Activated T-helper 2 cell treated with anti-CD3 and anti-CD28 coated beads, Interferon-gamma antibody, Interleukin-2, Interleukin-4, amounts not matched to agents 10 μg/mL and 5 μg/mL and 100 μg/mL, durations not matched to agents 14 hours and 24 hours and 36 hours (primary cell): ENCODE data around the gene GPR151. TPM values are rescaled to one million over a fixed set of nuclear protein-coding genes. Genes with fewer than 3 reads are reported as not detected.

Experiments used
- DNase-seq: peaks from one replicate; pipeline ENCODE4 v3.0.0; 2021; ENCODE audit warnings: low spot score
- H3K27ac Mint-ChIP-seq: one replicate; pipeline ENCODE4 v1.8.0; 2021; ENCODE audit warnings: mixed read lengths
- H3K27me3 Mint-ChIP-seq: one replicate; pipeline ENCODE4 v1.8.0; 2021; ENCODE audit warnings: low read depth, mixed read lengths
- H3K36me3 Mint-ChIP-seq: one replicate; pipeline ENCODE4 v1.8.0; 2021; ENCODE audit warnings: low read depth, mixed read lengths
- H3K4me1 Mint-ChIP-seq: one replicate; pipeline ENCODE4 v1.8.0; 2021; ENCODE audit warnings: low read depth, mixed read lengths
- H3K4me3 Mint-ChIP-seq: one replicate; pipeline ENCODE4 v1.8.0; 2021; ENCODE audit warnings: low read depth, mild to moderate bottlenecking, moderate library complexity, mixed read lengths
- H3K9me3 Mint-ChIP-seq: one replicate; pipeline ENCODE4 v1.8.0; 2021; ENCODE audit warnings: mixed read lengths
- intact Hi-C: fragments of 100-400 bp; cut with micrococcal nuclease; formaldehyde crosslinking; loops from one replicate; pipeline ENCODE4 v1.15.1; 2023
- total RNA-seq: library from RNA; stranded (reverse); gene quantifications from 2 replicates; pipeline ENCODE4 v1.2.3, GENCODE V29; 2022

The GPR151 gene
- total RNA-seq, 1 donor from 2014 or later, result not detected

DNA sequence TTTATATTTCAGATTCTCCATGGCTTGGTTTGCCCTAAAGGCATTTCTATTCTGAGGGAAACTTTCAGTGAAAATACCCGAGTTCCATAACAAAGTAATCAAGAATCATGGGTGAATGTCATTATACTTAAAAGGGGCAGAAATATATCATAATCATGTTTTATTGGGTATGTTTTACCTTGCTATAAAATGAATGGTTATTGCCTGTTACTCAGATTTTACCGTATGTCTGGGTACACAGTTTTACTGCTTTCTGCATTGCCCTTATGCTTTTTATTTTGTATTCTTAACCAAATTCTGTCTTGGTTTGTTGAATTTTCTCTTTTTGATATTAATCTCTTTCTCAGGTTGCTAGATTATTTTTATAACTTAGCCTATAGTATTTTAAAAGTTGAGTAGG is 2.5 kb downstream of the GPR151 start:
- intact Hi-C loops, result no loop called here
- Mint-ChIP-seq H3K4me3 (no peak overlapping the region), H3K27me3 (no peaks in the 10 kb centered on the region), H3K4me1 (no peaks in the 10 kb centered on the region), H3K9me3 (no peaks in the 10 kb centered on the region), H3K36me3 (peaks cover 43% of the 10 kb centered on the region), H3K27ac (no peak overlapping the region)
- DNase-seq, result no peak

GRCh38 chr5:146510559-146511125 is 5.3 kb downstream of the GPR151 start:
- H3K4me3 Mint-ChIP-seq, result no peak overlapping the region
- peaks cover 65% of the 10 kb centered on the region for H3K36me3 Mint-ChIP-seq
- intact Hi-C loops, result no loop called here
- H3K4me1 Mint-ChIP-seq, result no peaks in the 10 kb centered on the region
- no peaks in the 10 kb centered on the region for H3K9me3 Mint-ChIP-seq
- H3K27ac Mint-ChIP-seq, result no peak overlapping the region
- DNase-seq, result no peak
- H3K27me3 Mint-ChIP-seq, result no peaks in the 10 kb centered on the region

DNA sequence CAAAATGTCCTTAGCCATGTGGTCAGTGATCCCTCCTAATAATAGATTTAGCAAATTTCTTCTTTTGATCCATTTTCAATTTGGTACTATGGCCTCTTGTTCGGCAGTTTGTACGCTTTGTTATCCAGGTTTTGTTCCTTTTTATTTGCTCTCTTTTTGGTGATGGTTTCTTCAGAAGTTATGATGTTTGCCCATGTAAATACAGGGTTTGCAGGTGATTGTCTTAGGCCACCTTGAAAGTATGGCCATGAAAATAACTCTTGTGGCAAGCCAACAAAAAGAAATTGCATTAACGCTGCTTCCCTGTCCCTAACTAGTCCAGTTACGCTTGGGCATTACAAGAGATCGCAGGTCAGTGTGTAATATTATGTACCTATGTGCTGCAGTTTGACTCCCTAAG is 8.6 kb downstream of the GPR151 start:
- Mint-ChIP-seq H3K4me3 (no peak overlapping the region), H3K27ac (no peak overlapping the region), H3K36me3 (peaks cover 75% of the 10 kb centered on the region), H3K4me1 (no peaks in the 10 kb centered on the region), H3K27me3 (no peaks in the 10 kb centered on the region), H3K9me3 (no peaks in the 10 kb centered on the region)
- DNase-seq, result no peak
- intact Hi-C loops, result no loop called here

- no peaks in the 10 kb centered on the region for H3K4me1 Mint-ChIP-seq
- no peak overlapping the region for H3K4me3 Mint-ChIP-seq
- H3K36me3 Mint-ChIP-seq, result peaks cover 42% of the 10 kb centered on the region
- no peaks in the 10 kb centered on the region for H3K9me3 Mint-ChIP-seq
- H3K27me3 Mint-ChIP-seq, result no peaks in the 10 kb centered on the region
- intact Hi-C loops, result no loop called here
- H3K27ac Mint-ChIP-seq, result no peak overlapping the region
- no peak for DNase-seq
Observed at GRCh38 chr5:146499680-146500079, 16.3 kb downstream of the GPR151 start.

DNA sequence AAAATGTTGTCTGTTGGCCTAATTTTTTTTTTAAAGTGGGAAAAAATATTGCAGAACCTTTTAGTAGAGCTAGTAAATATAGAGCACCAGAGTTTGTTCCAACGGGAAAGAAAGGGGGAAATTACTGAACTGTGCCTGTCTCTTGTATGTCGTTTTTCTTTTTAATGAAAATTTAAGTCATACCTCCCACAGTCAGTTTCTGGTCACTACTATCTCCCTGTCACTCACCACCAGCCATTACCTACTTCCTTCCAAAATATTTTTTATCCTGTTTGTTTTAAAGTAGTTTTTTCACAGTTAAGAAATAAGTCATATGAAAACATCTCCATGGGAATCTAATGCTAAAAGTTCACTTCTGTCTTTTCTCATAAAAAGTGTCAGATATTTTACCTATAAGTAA is 21.3 kb downstream of the GPR151 start:
- H3K9me3 Mint-ChIP-seq, result no peaks in the 10 kb centered on the region
- no peaks in the 10 kb centered on the region for H3K27me3 Mint-ChIP-seq
- H3K4me1 Mint-ChIP-seq, result peaks cover 1% of the 10 kb centered on the region
- H3K4me3 Mint-ChIP-seq, result no peak overlapping the region
- peaks cover 58% of the 10 kb centered on the region for H3K36me3 Mint-ChIP-seq
- no peak for DNase-seq
- H3K27ac Mint-ChIP-seq, result no peak overlapping the region
- intact Hi-C loops, result no loop called here

DNA sequence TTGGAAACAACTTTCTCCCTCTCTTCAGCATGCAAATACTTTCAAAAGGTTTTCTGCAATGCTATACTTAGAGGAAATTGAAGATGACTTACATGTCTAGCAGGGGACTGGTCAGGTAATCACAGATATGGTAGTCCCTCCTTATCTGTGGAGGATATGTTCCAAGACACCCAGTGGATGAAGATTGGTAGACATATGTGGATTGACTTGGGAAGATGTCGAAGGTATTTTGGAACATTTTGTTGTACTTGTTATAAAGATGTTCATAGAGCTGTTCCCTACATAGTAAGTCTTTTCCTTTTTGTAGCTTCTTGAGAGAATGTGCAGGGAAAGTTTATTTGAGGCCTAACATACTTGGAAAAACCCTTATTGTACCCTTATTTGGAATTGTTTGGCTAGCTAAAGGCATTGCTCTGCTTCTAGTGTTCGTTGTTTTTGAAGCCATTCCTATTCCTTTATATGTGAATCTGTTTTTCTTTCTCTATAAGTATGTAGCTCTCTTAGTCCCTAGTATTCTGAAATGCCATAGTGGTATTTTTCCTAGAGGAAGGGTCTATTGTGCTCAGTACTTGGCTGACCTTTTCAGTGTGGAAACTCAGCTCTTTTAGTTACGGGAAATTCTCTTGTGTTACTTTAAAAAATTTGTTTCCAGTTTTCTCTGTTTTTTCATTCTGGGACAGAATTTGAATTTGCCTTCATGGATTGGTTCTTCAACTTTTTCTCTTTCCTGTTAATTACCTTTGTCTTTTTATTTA is 25.7 kb downstream of the GPR151 start:
- no peak overlapping the region for H3K4me3 Mint-ChIP-seq
- DNase-seq, result no peak
- no peaks in the 10 kb centered on the region for H3K27me3 Mint-ChIP-seq
- H3K9me3 Mint-ChIP-seq, result no peaks in the 10 kb centered on the region
- intact Hi-C loops, result no loop called here
- H3K36me3 Mint-ChIP-seq, result peaks cover 67% of the 10 kb centered on the region
- no peak overlapping the region for H3K27ac Mint-ChIP-seq
- peaks cover 1% of the 10 kb centered on the region for H3K4me1 Mint-ChIP-seq

GRCh38 chr5:146484714-146485391 is 31.1 kb downstream of the GPR151 start:
- no peaks in the 10 kb centered on the region for H3K4me1 Mint-ChIP-seq
- H3K27me3 Mint-ChIP-seq, result no peaks in the 10 kb centered on the region
- no peak overlapping the region for H3K4me3 Mint-ChIP-seq
- DNase-seq, result no peak
- intact Hi-C loops, result loop anchor here (2.0 kb wide), 1 partner anchor 18 kb away; no protein-coding TSS in a partner anchor
- H3K9me3 Mint-ChIP-seq, result no peaks in the 10 kb centered on the region
- H3K27ac Mint-ChIP-seq, result no peak overlapping the region
- peaks cover 68% of the 10 kb centered on the region for H3K36me3 Mint-ChIP-seq

DNA sequence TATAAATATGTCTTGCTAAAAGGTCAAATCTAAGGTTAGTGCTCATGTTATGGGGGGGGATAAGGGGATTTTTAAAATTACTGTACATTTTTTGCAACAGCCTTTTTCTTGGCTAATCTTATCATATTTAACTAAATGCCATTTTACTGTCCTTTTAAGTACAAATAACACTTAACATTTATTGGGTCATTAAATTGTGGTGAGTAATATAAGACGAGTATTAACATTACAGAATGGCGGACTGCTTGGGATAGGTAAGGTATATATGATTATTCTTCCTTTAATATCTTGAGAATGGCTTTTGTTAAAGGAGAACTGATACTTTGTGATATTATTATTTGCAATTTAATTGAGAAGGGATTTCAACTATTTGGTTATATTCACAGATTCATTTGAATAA is 33.2 kb downstream of the GPR151 start:
- H3K9me3 Mint-ChIP-seq, result no peaks in the 10 kb centered on the region
- DNase-seq, result no peak
- peaks cover 56% of the 10 kb centered on the region for H3K36me3 Mint-ChIP-seq
- no peaks in the 10 kb centered on the region for H3K4me1 Mint-ChIP-seq
- H3K27me3 Mint-ChIP-seq, result no peaks in the 10 kb centered on the region
- H3K27ac Mint-ChIP-seq, result no peak overlapping the region
- H3K4me3 Mint-ChIP-seq, result no peak overlapping the region
- intact Hi-C loops, result no loop called here

- intact Hi-C loops, result no loop called here
Observed at GRCh38 chr5:146475906-146476305, 40.1 kb downstream of the GPR151 start.

GRCh38 chr5:146475190-146475780 is 40.7 kb downstream of the GPR151 start:
- Mint-ChIP-seq H3K4me1 (no peaks in the 10 kb centered on the region), H3K4me3 (no peak overlapping the region), H3K36me3 (peaks cover 69% of the 10 kb centered on the region), H3K27me3 (no peaks in the 10 kb centered on the region), H3K27ac (no peak overlapping the region), H3K9me3 (no peaks in the 10 kb centered on the region)
- no peak for DNase-seq
- intact Hi-C loops, result no loop called here

More at GRCh38 chr5:146475906-146476305, 40.1 kb downstream of the GPR151 start:
- no peaks in the 10 kb centered on the region for H3K27me3 Mint-ChIP-seq
- H3K9me3 Mint-ChIP-seq, result no peaks in the 10 kb centered on the region
- H3K4me1 Mint-ChIP-seq, result no peaks in the 10 kb centered on the region
- H3K4me3 Mint-ChIP-seq, result no peak overlapping the region
- DNase-seq, result no peak
- no peak overlapping the region for H3K27ac Mint-ChIP-seq
- peaks cover 67% of the 10 kb centered on the region for H3K36me3 Mint-ChIP-seq

- no peak overlapping the region for H3K4me3 Mint-ChIP-seq
- peaks cover 74% of the 10 kb centered on the region for H3K36me3 Mint-ChIP-seq
- no peaks in the 10 kb centered on the region for H3K4me1 Mint-ChIP-seq
Observed at GRCh38 chr5:146474065-146474464, 41.9 kb downstream of the GPR151 start.

DNA sequence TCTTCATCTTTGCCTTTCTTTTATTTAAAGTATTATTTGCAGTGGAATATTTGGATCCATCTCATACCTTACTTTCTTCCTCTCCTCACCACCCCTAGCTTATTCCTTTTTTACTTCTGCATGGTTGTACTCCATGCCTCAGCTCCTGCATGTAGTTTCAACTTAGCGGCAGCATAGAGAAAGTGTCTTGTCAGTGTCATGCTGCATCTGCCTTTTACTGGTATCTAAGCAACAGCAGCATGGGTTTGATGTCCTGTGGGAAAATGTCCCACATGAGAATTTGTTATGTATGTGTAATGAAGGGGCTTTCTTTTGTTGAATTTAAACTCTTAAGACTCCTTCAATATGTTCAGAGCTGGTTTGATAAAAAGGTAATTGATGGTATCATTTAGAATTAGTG is 48.2 kb downstream of the GPR151 start:
- peaks cover 77% of the 10 kb centered on the region for H3K36me3 Mint-ChIP-seq
- no peak overlapping the region for H3K27ac Mint-ChIP-seq
- DNase-seq, result no peak
- no peaks in the 10 kb centered on the region for H3K27me3 Mint-ChIP-seq
- intact Hi-C loops, result loop anchor here (2.0 kb wide), 1 partner anchor 17 kb away; no protein-coding TSS in a partner anchor
- no peak overlapping the region for H3K4me3 Mint-ChIP-seq
- H3K4me1 Mint-ChIP-seq, result peaks cover 15% of the 10 kb centered on the region
- no peaks in the 10 kb centered on the region for H3K9me3 Mint-ChIP-seq

More at GRCh38 chr5:146474065-146474464, 41.9 kb downstream of the GPR151 start:
- no peak overlapping the region for H3K27ac Mint-ChIP-seq
- H3K27me3 Mint-ChIP-seq, result no peaks in the 10 kb centered on the region
- no peak for DNase-seq
- no peaks in the 10 kb centered on the region for H3K9me3 Mint-ChIP-seq
- intact Hi-C loops, result no loop called here
